Measurements from ENCODE around the gene RHEX.

RHEX gene

GRCh38 chr1:206120406-206120805 is 67.4 kb downstream of the RHEX start:
- DNase-seq = no peak

GRCh38 chr1:206121269-206121668 is 68.3 kb downstream of the RHEX start:
- no peak for DNase-seq

GRCh38 chr1:206122686-206123085 is 69.7 kb downstream of the RHEX start:
- DNase-seq = no peak

GRCh38 chr1:206125346-206125745 is 72.4 kb downstream of the RHEX start:
- DNase-seq = no peak

- no peak for DNase-seq
These were observed 74.4 kb downstream of the RHEX start for GRCh38 chr1:206127336-206127735.

GRCh38 chr1:206128196-206128595 is 75.2 kb downstream of the RHEX start:
- no peak for DNase-seq

- DNase-seq = no peak
These were observed 78.1 kb downstream of the RHEX start for GRCh38 chr1:206131037-206131436.

GRCh38 chr1:206133751-206134415 is 80.9 kb downstream of the RHEX start:
- DNase-seq = no peak

- DNase-seq = peak; percentile 26
These were observed 82.3 kb downstream of the RHEX start for GRCh38 chr1:206135248-206135647.

GRCh38 chr1:206136241-206136640 is 83.3 kb downstream of the RHEX start:
- no peak for DNase-seq

GRCh38 chr1:206142011-206142410 is 89.0 kb downstream of the RHEX start:
- no peak for DNase-seq

- no peak for DNase-seq
These were observed 89.8 kb downstream of the RHEX start for GRCh38 chr1:206142770-206143169.

GRCh38 chr1:206143537-206144172 is 90.7 kb downstream of the RHEX start:
- peak; percentile 69 for DNase-seq

GRCh38 chr1:206144605-206145004 is 91.6 kb downstream of the RHEX start:
- DNase-seq = peak; percentile 10

- no peak for DNase-seq
These were observed 92.9 kb downstream of the RHEX start for GRCh38 chr1:206145771-206146290.

Measured in NCI-H2171 (cell line).